ENCODE data around the gene SMKR1. TPM values are rescaled to one million over a fixed set of nuclear protein-coding genes. Genes with fewer than 3 reads are reported as not detected.
"Not testable (repeated sequence)": the region's sequence is repeated elsewhere in the genome, so short reads cannot be mapped to it uniquely, and the experiment has no call there.

Gene SMKR1
- polyA plus RNA-seq (2012; ENCODE audit: insufficient read depth, insufficient read length): 9.4 TPM

DNA sequence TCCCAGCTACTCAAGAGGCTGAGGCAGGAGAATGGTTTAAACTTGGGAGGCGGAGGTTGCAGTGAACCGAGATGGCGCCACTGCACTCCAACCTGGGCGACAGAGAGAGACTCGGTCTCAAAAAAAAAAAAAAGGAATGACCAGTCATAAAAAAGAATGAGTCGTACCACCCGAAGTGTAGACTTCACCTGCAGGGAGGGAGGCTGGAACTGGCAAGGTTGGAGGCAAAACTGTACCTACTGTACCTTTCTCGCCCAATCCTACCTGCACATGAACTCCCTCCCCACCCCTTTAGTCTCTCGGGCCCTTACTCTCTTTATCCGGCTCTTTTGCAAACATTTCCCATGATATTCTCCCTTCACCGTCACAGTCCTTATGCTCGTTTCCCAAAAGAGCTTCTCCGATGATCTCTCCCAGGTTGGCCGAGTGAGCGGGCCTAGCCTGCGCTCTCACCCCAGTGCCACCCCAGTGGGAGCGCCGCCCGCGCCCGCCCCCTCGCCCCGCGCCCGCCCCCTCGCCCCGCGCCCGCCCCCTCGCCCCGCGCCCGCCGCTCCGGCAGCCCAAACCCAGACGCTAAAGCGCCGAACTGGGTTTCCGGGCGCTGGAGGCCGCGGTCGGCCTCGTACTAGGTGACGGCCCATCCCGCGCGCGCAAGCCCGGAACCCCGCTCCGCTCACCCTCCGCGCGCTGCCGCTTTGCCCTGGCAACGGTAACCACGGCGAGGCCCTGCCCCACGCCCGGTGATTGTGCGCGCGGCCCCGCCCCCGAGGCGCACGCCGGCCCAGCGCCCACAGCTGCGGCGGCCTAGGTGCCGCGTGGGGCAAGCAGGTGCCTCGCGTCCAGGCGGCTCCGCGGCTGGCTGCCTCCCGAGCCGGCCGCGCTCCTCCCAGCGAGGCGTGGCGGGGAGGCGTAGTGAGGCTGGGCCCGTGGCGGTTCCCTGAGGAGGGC is at the start of gene SMKR1:
TSS of gene SMKR1 (plus strand) at position 772 of the 948 bp plus-strand sequence. CDS start 294 bp downstream, outside the sequence.
- peak within 1 kb of the TSS; percentile 68 for H3K4me3 ChIP-seq (ENCODE audit: low read length)
- DNase-seq (ENCODE audit: low read depth, low spot score): peak; percentile 65

DNA sequence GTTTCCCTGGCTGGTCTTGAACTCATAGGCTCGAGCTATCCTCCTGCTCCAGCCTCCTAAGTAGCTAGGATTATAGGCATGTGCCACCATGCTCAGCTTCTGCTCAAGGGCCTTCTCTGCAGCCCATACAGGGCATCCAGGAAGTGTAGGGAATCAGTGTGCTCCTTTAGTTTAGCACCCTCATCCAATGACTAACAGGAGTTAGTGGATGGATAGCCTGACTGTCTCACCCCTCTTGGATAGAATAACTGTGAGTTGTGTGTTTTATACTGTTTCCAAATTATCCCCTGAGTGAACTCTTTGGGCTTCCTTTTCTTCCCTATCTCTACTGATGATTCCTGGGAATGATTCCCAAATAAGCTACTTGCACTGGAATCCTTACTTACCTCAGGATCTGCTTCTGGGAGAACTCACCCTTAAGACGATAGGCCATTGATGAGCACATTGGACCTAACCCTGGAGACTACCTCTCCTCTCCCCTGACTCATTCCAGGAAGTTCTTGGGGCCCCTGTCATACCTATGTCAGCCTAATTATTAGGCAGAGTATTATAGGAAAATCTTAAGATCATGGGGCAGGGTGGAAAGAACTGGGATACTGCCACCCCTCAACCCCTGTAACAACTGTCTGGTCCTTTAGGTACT is 49.6 kb upstream of the SMKR1 start:
- no peak overlapping the region for H3K4me3 ChIP-seq (ENCODE audit: low read length)
- no peak for DNase-seq (ENCODE audit: low read depth, low spot score)

DNA sequence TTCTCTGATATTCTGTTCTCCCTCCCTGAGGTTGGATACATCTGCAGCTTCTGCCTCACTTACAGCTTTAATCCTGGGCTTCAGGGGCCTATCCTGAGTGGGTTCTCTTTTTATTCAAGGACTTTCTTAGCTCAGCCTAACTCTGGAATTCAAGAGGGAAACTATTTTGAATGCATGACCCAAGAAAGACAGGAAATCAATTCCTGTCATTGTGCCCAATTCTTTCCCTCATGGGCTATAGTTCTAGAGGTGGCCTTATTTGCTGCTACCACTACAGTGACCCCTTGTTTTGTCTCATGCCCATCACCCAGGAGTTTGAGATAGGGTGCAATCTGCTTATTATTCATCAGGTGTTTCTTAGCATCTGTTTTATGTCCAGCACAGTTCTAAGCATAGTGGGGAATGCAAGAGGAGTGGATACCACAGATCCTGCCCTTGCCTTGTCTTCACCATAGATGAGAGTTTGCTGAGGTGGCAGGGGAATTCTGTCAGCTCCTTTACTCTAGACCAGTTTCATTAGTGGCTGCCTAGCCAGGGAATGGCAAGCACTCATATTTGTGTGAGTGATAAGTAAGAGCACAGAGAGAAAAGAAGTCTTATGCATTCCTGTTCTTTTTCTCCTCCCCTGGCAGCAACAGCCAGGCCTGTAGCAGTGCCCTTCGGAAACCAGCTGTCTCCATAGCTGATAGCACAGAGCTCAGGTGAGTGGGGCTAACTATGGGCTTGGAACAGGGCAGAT is 48.7 kb upstream of the SMKR1 start:
- H3K4me3 ChIP-seq (ENCODE audit: low read length): no peak overlapping the region
- no peak for DNase-seq (ENCODE audit: low read depth, low spot score)

GRCh38 chr7:129454249-129454551 is 48.1 kb upstream of the SMKR1 start:
- no peak overlapping the region for H3K4me3 ChIP-seq (ENCODE audit: low read length)
- no peak for DNase-seq (ENCODE audit: low read depth, low spot score)

DNA sequence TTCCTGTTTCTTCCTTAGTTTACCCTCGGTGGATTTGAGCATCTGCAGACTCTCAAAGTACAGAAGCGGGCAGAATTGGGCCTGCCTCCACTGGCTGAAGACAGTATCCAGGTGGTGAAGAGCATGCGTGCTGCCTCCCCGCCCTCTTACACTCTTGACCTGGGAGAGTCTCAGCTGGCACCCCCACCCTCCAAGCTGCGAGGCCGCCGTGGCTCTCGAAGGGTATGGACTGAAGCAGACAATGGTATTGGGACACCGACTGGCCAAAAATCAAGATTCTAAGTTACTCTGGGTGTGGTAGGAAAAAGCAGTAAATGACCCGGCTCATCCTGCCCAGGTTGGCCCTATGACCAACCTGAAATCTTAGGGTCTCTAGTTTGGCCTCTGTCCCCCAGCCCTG is 45.9 kb upstream of the SMKR1 start:
- no peak for DNase-seq (ENCODE audit: low read depth, low spot score)
- no peak overlapping the region for H3K4me3 ChIP-seq (ENCODE audit: low read length)

DNA sequence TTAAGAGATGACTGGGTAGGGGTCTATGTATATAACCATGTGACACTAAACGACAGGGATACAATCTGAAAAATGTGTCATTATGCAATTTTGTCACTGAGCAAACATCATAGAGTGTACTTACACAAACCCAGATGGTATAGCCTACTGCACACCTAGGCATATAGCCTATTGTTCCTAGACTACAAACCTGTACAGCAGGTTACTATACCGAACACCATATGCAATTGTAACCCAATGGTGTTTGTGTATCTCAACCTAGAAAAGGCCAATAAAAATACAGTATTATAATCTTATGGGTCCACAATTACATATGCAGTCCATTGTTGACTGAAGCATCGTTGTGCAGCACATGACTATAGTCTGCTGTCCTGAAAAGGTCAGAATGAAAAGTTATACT is 45.2 kb upstream of the SMKR1 start:
- no peak for DNase-seq (ENCODE audit: low read depth, low spot score)
- H3K4me3 ChIP-seq (ENCODE audit: low read length): no peak overlapping the region

GRCh38 chr7:129458171-129458570 is 44.2 kb upstream of the SMKR1 start:
- H3K4me3 ChIP-seq (ENCODE audit: low read length): no peak overlapping the region
- DNase-seq (ENCODE audit: low read depth, low spot score): no peak

GRCh38 chr7:129461809-129462208 is 40.5 kb upstream of the SMKR1 start:
- DNase-seq (ENCODE audit: low read depth, low spot score): no peak
- no peak overlapping the region for H3K4me3 ChIP-seq (ENCODE audit: low read length)

DNA sequence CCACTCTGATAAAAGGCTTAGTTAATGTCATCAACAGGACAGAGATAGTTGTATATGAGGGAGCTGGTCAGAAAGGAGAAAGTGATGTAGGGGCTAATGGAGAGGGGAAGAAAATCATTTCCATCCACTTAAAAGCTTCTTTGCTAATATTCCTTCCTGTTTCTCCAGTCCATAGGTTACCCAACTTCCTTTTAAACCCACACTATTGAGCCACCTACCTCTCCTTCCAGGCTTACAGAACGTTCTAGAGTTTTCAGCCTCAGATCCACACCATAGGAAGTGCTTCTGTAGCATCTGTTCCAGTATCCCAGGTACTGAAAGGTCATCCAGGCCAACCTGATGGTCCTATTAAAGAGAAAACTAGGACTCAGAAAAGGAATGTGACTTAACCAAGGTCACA is 39.9 kb upstream of the SMKR1 start:
- no peak for DNase-seq (ENCODE audit: low read depth, low spot score)
- H3K4me3 ChIP-seq (ENCODE audit: low read length): no peak overlapping the region

DNA sequence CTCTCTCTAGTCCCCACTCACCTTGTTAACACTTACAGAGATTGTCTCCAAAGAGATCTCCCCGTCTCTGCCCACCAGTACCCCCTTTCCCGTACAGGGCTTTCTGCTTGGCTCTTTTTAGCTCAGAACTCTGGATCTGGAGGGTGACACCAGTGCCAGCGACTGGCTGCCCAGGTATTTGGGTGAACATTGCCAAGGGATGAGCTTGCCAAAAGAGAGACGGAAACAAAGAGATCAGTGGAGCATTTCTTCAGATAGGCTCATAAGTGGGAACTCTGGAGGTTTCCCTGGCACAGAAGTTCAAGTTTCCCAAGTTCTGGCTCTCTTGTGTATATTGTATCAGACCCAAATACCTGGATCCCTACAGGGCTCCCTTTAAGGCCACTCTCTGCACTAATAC is 38.1 kb upstream of the SMKR1 start:
- no peak overlapping the region for H3K4me3 ChIP-seq (ENCODE audit: low read length)
- DNase-seq (ENCODE audit: low read depth, low spot score): no peak

DNA sequence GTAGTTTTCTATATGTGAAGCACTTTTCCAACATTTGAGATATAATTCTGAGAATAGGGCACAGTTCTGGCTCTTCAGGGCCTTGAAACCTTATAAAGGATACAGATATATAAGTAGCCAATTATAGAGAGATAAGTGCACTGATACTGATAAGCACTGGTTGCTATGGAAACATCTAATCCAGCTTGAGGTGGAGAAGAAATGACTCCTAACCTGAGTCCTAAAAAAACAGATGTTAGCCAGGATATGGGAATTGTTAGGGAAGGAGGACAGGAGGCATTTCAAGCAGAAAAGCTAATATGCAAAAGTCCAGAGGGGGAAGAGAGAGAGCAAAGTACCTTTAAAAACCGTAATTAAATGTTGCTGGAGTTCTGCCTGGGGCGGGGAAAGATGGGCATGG is 37.3 kb upstream of the SMKR1 start:
- no peak for DNase-seq (ENCODE audit: low read depth, low spot score)
- no peak overlapping the region for H3K4me3 ChIP-seq (ENCODE audit: low read length)

GRCh38 chr7:129466796-129467195 is 35.5 kb upstream of the SMKR1 start:
- H3K4me3 ChIP-seq (ENCODE audit: low read length): no peak overlapping the region
- DNase-seq (ENCODE audit: low read depth, low spot score): no peak

- no peak overlapping the region for H3K4me3 ChIP-seq (ENCODE audit: low read length)
- DNase-seq (ENCODE audit: low read depth, low spot score): no peak
Measured at GRCh38 chr7:129468087-129468486, 34.2 kb upstream of the SMKR1 start.

GRCh38 chr7:129468547-129468946 is 33.8 kb upstream of the SMKR1 start:
- DNase-seq (ENCODE audit: low read depth, low spot score): no peak
- no peak overlapping the region for H3K4me3 ChIP-seq (ENCODE audit: low read length)

DNA sequence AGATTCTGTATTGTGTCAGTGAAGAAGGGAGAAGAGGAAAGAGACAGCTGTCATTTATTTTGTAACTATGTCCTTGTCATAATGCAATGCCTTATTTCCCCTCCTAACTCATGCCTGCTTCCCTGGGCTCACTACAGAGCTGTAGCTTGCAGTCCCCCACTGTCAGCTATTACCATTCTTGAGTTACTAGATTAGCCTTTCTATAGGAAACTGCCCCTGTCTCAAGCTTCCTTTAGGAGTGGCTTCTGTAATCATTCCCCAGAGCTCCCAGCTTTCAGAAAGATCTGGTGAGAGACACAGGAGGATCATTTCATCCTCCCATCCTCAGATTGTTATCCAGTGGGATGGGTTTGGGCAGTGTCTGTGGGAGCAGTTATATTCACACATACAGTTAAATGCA is 32.4 kb upstream of the SMKR1 start:
- no peak for DNase-seq (ENCODE audit: low read depth, low spot score)
- H3K4me3 ChIP-seq (ENCODE audit: low read length): no peak overlapping the region

DNA sequence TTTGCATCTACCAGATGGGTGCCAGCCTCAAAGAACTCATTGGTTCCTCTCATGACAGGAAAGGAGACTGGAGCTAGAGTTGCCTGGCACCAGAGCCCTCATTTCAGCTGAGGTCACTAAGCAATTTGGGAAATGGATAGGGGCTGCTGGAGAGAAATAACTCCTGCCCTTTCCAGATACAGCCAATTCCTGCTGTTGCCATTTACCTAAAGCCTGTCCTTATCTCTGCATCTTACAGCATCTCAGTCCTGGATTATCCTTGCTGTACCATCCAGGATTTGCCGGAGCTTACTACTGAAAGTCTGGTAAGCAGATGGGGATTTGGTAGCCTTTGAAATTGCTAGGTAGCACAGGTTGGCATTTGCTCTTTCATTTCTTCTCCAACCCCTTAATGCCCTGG is 31.9 kb upstream of the SMKR1 start:
- no peak overlapping the region for H3K4me3 ChIP-seq (ENCODE audit: low read length)
- no peak for DNase-seq (ENCODE audit: low read depth, low spot score)

DNA sequence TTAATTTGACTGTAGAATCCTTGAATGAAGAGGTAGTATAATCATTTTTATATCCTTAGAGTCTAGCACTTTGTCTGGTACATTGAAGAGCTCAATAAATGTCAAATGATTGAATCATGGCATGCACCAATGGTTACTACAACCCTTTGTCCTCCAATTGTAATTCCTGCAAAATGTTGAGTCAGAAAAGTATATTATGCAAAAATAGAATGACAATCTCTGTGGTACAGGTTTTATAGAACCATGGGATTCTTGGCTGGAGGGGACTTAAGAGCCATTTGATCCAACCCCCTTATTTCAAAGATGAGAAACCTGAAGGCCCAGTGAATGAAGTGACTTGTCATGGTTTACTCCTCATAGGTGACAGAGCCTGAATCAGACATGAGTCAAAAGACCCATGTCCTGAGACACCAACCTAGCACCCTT is 30.9 kb upstream of the SMKR1 start:
- H3K4me3 ChIP-seq (ENCODE audit: low read length): no peak overlapping the region
- no peak for DNase-seq (ENCODE audit: low read depth, low spot score)

DNA sequence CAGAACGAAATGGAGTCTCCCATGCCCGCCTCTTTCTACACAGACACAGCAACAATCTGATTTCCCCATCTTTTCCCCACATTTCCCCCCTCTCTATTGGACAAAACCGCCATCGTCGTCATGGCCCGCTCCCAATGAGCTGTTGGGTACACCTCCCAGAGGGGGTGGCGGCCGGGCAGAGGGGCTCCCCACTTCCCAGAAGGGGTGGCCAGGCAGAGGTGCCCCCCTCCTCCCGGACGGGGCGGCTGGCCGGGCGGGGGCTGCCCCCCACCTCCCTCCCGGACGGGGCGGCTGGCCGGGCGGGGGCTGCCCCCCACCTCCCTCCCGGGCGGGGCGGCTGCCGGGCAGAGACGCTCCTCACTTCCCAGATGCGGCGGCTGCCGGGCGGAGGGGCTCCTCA is 26.4 kb upstream of the SMKR1 start:
- not testable (repeated sequence) for H3K4me3 ChIP-seq (ENCODE audit: low read length); DNase-seq (ENCODE audit: low read depth, low spot score)

DNA sequence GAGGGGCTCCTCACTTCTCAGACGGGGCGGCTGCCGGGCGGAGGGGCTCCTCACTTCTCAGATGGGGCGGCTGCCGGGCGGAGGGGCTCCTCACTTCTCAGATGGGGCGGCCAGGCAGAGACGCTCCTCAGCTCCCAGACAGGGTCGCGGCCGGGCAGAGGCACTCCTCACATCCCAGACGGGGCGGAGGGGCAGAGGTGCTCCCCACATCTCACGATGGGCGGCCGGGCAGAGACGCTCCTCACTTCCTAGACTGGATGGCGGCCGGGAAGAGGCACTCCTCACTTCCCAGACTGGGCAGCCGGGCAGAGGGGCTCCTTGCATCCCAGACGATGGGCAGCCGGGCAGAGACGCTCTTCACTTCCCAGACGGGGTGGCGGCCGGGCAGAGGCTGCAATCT is 25.9 kb upstream of the SMKR1 start:
- not testable (repeated sequence) for DNase-seq (ENCODE audit: low read depth, low spot score); H3K4me3 ChIP-seq (ENCODE audit: low read length)

DNA sequence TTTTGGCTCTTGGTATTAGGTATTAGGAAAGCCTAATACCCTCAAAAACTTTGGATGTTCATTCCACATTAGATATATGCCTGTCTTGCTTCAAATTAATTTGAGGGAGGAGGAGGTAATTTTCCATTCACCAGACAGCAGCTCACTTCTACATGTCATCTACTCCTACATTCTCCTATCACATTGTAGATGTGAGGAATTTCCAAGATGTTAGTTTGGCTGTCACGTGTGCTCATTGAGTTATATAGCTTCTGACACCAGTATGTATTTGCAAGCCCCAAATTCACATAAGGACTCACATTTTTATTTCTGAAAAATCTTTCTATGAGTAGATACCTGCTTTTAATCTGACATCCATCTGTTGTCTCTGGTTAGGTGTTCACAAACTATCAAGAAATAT is 22.5 kb upstream of the SMKR1 start:
- no peak overlapping the region for H3K4me3 ChIP-seq (ENCODE audit: low read length)
- DNase-seq (ENCODE audit: low read depth, low spot score): no peak
